HG03342 (cell line): ENCODE data around the gene CACNA1H.
"Not testable (repeated sequence)": the region's sequence is repeated elsewhere in the genome, so short reads cannot be mapped to it uniquely, and the experiment has no call there.

Source experiments
- ATAC-seq: cut with Tn5 transposase; IDR thresholded peaks from one replicate; pipeline ENCODE4 v1.9.1; 2021; ENCODE audit warnings: mild to moderate bottlenecking, moderate library complexity; ENCODE audit not compliant: unreplicated experiment

CACNA1H gene

GRCh38 chr16:1190789-1191188, 37.9 kb downstream of the CACNA1H start:
- not testable (repeated sequence) for ATAC-seq

- no peak for ATAC-seq
These were observed 39.6 kb downstream of the CACNA1H start for GRCh38 chr16:1192384-1193073.

GRCh38 chr16:1193143-1193824, 40.4 kb downstream of the CACNA1H start:
- no peak for ATAC-seq

- ATAC-seq, result no peak
These were observed 41.1 kb downstream of the CACNA1H start for GRCh38 chr16:1193825-1194581.

- ATAC-seq, result no peak
These were observed 41.9 kb downstream of the CACNA1H start for GRCh38 chr16:1194665-1195392.

GRCh38 chr16:1195393-1195666, 42.4 kb downstream of the CACNA1H start:
- ATAC-seq, result no peak

GRCh38 chr16:1196494-1196893, 43.6 kb downstream of the CACNA1H start:
- no peak for ATAC-seq

- ATAC-seq, result no peak
These were observed 44.4 kb downstream of the CACNA1H start for GRCh38 chr16:1197237-1197866.

- no peak for ATAC-seq
These were observed 45.3 kb downstream of the CACNA1H start for GRCh38 chr16:1198194-1198593.

GRCh38 chr16:1198671-1199346, 45.9 kb downstream of the CACNA1H start:
- ATAC-seq, result not testable (repeated sequence)

GRCh38 chr16:1199347-1200013, 46.6 kb downstream of the CACNA1H start:
- no peak for ATAC-seq

- no peak for ATAC-seq
These were observed 47.2 kb downstream of the CACNA1H start for GRCh38 chr16:1200014-1200627.

GRCh38 chr16:1201444-1201843, 48.5 kb downstream of the CACNA1H start:
- ATAC-seq, result no peak

- ATAC-seq, result no peak
These were observed 49.4 kb downstream of the CACNA1H start for GRCh38 chr16:1202274-1202673.

- ATAC-seq, result no peak
These were observed 52.0 kb downstream of the CACNA1H start for GRCh38 chr16:1204933-1205332.

GRCh38 chr16:1206326-1206725, 53.4 kb downstream of the CACNA1H start:
- no peak for ATAC-seq

GRCh38 chr16:1206786-1207185, 53.9 kb downstream of the CACNA1H start:
- ATAC-seq, result no peak

- ATAC-seq, result no peak
These were observed 55.4 kb downstream of the CACNA1H start for GRCh38 chr16:1208239-1208830.

GRCh38 chr16:1209081-1209480, 56.2 kb downstream of the CACNA1H start:
- ATAC-seq, result no peak
